ENCODE measurements around the gene SMC1B.
"Not testable (repeated sequence)": the region's sequence is repeated elsewhere in the genome, so short reads cannot be mapped to it uniquely, and the experiment has no call there.

The SMC1B gene

DNA sequence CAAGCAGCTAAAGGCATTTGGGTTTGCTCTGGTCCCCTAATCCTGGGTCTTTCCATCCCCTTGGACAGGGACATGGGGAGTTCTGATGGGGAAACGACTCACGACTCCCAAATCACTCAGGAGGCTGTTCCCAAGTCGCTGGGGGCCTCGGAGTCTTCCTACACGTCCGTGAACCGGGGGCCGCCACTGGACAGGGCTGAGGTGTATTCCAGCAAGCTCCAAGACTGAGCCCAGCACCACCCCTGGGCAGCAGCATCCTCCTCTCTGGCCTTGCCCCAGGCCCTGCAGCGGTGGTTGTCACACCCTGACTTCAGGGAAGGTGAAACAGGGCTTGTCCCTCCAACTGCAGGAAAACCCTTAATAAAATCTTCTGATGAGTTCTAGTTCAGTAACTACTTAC lies 117.9 kb downstream of the SMC1B start:
- DNase-seq: no peak

DNA sequence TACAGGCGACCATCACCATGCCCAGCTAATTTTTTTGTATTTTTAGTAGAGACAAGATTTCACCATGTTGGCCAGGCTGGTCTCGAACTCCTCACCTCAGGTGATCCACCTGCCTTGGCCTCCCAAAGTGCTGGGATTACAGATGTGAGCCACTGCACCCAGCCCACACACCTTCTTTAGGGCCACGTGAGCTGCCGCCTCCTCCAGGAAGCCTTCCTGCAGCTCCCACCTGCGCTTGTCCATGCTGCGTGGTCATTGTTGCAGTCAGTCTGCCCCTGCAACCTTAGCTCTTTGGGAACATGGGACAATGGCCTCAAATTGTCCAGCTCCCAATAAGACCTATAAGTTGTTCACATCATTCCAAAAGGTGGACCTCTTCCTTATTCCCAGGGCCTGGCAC lies 118.4 kb downstream of the SMC1B start:
- not testable (repeated sequence) for DNase-seq

Measured in NCI-H2227 treated with DMSO at 0.1 percent for 48 hours (cell line).